Stimulated activated CD4-positive, alpha-beta T cell treated with anti-CD3 and anti-CD28 coated beads, TNF-alpha, amount 100 ng/mL, for 1 hour (primary cell): ENCODE data around the gene ORC2.
A peak's percentile ranks its signal among the peaks of the same experiment; 100 is the strongest.
"Not testable (repeated sequence)": the region's sequence is repeated elsewhere in the genome, so short reads cannot be mapped to it uniquely, and the experiment has no call there.

Source experiments
- DNase-seq, 3 donors: peaks; one replicate each; pipeline ENCODE4 v3.0.0-alpha.2; 2020; ENCODE audit warnings: low read depth in 3 of 3, low spot score in 1 of 3

Gene ORC2

DNA sequence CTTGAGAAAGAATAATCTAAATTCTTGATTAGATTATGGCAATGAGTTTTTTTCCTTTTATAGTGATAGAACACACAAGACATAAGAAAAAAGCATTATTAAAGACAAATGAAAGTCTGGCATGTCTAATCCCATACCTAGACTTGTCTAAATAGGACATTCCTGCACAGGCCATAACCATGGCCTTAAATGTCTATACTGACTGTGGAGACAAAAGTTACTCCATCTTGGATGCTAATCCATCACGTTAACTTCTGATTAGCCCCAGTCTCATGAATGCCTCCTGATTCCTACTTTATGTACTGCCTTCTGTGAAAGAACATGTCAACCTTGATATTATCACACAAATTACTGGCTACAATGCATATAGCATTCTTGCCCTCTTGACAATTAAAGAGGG, 23.6 kb downstream of the ORC2 start:
- DNase-seq = no peak

DNA sequence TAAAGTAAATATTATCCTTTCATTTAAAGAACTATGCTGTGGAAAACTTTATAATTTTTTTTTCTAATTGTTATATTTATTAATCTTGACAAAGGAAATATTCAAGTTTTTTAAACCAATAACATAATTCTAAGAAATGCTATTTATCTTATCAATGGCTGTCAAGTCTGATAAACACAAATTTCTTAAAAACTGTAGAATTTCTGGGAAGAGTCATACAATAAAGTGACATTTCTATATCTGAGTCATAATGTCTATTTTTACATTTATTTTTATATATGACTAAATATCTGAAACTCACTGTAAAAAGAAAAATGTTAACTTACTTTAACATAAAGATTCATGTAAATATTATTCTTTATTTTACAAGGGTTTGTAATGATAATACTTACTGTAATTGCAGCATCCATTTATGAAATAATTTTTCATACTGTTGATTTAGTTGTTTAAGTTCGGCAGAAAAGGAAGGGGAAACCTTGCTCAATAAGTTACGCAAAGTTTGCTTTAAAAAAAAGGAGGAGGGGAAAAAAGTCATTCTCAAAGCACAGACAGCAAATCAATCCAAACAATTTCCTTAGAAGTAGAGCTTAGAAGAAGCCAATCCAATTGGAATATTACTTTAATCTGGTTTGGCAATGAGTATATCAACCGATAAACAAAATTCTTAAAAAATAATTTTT, 32.4 kb downstream of the ORC2 start:
- DNase-seq = no peak

DNA sequence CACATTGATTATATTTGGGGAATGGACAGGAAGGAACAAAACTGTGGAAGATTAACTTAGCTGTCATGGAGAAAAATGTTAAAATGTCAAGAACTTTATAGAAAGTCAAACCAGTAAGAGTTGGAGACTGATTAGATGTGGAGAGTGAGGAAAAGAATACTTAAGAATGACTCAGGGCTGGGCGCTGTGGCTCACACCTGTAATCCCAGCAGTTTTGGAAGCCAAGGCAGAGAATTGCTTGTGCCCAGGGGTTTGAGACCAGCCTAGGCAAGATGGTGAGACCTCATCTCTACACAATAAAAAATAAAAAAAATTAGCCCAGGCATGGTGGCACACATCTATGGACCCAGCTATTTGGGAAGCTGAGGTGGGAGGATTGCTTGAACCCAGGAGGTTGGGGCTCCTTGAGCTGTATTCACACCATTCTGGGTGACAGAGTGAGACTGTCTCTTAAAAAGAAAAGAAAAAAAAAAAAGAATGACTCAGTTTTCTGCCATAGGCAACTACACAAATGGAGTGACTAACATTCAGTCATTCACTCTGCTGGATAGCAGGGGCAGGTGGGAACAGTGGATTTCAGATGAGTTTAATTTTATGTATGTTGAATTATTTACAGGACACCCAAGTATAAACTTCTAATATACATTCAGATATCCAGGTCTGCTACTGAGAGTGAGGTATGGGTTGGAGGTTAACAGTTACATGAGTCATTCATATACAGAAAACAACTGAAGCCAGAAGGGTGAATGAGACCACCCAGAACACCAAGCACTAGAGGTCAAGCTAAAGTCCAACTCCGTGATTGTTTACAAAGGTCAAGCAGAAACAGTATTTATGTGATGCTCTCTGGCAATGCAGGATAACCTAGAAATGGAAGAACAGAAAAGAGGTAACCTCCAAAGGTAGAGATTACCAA, 33.9 kb downstream of the ORC2 start:
- DNase-seq = no peak

DNA sequence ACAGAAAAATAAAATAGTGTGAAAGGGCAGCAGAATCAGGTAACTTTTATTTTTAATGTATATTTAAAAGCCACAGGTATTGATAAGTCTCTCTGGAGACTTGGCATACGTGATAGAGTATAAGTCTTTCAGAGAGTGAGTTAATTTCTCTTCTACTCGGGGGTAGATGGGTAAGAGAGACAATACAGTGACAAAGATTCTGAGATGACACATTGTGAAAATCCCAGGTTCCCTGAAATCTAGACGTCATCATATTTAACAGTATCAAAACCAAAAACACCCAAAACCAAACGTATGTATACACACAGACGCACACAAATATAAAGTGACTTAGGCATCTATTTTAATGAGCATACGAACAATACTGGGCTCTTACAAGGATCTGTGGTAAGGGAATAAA, 41.0 kb downstream of the ORC2 start:
- no peak for DNase-seq

DNA sequence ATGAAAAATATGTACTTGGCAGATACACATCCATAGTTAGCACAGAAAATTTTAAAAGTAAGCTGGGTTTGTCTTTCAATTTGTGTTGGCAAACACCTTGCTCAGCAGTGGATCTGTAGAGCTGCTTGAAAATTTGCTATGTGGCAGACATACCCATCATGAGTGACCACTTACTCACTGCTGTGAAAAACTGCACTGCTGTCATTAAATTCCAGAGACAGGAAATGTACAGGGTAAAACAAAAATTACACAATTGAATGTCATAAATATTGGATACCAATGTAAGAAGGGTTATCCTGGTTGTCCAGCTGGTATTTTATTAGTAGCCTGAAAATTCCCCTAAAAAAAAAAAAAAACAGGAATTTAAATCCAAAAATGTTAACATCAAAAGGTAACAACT, 49.8 kb downstream of the ORC2 start:
- no peak for DNase-seq

DNA sequence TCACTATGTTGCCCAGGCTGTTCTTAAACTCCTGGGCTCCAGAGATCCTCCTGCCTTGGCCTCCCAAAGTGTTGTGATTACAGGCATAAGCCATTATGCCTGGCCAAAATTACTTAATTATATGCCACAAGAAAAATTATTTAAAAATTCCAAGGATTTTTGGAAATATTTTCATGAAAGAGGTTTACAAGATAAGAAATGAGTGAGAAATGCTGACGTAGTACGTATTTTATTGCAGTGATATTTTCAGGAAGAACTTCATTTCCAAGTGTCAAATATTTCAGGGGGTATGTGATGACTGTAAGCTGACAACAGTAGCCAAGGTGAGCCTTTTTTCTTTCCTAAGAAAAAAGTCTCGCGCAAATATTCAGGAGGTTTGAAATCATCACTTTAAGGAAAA, 53.5 kb downstream of the ORC2 start:
- no peak for DNase-seq

DNA sequence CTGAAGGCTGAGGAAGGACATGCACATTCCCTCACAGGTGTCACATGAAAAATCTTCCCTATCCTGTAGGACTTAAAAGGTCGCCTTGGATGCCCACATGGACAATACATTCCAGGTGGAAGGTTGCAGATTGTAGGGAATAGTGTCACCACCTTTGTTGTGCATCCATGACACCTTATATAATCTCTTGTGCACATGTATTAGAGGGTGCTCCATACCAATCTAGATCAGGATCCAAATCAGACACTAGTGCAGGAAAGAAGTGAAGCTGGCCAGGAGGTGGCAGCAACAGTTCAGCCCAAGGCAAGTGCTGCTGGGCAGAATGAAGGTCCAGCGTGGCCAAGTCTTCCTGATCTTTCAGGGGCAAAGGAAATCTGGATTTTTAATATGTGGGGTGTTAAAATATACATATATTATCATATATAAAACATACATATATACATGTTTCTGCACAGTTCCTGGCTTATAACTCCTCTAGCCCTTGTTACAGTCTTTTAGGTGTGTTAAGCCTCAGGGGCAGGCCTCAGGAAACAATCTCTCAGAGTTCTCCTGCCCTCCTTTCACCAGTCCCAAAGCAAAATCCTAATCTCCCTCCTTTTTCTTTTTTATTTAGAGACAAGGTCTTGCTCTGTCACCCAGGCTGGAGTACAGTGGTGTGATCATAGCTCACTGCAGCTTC, 57.7 kb downstream of the ORC2 start:
- peak in 1 of 3 donors; percentile 29 for DNase-seq

DNA sequence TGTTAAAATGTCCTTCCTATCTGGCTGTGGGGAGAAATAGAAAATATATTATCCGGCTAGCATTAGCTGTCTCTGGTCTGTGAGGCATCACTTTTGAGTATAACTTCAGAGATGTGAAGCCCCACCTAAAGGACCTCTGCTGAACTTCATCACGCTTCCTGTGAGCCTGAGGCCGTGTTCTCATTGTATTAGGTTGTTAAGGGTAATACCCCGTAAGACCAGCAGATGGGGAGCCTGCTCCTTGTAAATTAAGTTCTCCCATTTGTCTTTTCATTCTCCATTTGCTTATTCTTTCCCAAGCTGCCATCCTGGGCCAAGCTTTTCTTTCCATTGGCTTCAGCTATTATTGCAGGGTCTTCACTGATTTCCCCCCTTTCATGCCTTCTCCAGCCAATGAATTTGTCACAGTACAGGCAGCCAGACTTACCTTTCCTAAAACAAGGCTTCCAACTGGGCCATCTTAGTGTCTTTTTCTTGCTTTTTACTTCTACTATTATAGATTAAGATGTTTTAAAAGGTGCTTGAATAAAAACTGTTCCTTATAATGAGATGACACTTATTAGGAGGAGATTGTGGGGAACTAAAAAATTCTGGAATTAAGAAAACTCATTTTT, 61.9 kb downstream of the ORC2 start:
- peak; percentile 13 to 40 (median 39) for DNase-seq

DNA sequence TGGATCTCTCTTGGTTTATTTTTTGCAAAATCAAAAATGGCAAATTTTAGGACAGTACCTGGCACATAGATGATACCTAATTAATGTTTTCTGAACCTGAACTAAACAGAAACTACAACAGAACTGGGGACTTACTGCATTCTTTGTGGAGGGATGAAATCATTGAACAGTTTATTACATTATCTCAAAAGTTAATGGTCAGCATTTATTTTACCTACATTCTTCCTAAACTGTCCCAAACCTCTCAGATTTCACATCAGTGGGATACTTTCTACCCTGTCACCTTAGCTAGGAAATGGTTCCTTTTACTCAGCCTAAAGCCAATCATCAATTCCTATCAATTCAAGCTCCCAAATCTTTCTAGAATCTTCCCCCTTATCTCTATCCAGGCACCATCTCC, 64.0 kb downstream of the ORC2 start:
- no peak for DNase-seq

DNA sequence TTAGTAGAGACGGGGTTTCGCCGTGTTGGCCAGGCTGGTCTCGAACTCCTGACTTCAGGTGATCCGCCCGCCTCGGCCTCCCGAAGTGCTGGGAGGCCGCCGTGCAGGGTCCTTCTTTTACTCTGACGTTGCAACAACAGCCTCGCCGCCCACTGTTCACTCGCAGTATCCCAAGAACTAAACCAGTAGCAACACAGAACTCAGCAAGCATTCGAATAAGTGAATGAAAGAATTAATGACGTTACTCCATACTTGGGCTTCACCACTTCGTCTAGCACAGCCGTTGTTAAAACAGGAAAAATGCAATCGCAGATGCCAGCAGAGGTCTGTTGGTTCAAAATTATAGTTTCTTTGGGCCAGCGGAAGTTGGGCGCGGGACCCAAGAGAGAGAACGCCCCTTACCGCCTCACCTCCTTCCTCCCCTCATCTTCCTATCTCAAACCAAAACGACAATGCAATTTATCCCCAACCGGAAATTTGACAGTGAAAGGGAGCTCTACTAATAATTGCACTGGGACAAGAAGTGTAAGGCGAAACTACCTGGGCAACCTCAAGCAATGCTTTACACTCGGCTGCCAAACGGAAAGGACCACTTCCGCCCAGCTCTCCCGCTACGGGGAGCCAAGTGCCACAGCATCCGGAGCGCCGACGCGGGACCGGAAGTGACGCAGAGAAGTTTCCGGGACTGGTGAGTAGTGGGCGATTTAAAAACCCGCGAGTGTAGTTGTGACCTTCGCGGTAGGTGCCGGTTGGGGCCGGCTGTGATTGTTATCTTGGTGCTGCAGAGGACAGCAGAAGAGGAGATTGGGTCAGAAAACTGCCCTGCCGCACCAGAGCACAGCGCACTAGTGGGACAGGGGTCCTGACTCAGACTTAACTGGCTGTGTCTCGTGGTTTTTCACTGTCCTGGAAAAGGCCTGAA, 74.5 kb downstream of the ORC2 start, which contains the start of the genes NIF3L1 and PPIL3:
NIF3L1 (plus strand) TSS at position 668 of the 922 bp plus-strand sequence. CDS start 2,573 bp downstream, outside the sequence.
PPIL3 (minus strand) TSS at position 374 of the 922 bp plus-strand sequence. CDS start 1,462 bp downstream, outside the sequence.
- peak; percentile 88 to 89 (median 88) for DNase-seq

DNA sequence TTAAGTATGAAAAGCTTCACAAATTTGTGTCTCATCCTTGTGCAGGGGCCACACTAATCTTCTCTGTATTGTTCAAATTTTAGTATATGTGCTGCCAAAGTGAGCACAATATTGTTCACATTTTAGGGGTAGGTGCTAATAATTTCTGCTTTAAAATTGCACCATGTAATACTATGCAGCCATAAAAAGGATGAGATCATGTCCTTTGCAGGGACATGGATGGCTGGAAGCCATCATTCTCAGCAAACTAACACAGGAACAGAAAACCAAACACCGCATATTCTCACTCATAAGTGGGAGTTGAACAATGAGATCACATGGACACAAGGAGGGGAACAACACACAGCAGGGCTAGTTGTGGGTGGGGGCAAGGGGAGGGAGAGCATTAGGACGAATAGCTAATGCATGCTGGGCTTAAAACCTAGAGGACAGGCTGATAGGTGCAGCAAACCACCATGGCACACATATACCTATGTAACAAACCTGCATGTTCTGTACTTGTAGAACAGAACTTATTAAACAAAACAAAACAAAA, 81.7 kb downstream of the ORC2 start:
- not testable (repeated sequence) for DNase-seq

DNA sequence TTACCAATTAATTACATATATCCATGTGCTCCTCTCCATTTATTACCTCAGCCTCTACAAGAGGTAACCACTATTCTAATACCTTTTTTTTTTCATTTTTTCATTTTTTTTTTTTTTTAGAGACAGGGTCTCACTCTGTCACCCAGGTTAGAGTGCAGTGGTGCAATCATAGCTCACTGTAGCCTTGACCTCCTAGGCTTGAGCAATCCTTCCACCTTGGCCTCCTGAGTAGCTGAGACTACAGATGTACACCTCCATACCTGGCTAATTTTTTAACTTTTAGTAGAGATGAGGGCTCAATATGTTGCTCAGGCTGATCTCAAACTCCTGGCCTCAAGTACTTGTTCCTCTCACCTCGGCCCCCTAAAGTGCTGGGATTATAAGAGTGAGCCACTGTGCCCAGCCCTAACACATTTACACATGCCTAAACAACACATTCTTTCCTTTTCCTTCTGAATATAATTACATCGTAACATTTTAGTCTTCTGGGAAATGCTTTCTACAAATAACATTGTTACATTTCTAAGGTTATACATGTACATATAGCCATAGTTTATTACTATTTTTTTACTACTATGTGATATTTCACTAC, 85.1 kb downstream of the ORC2 start:
- no peak for DNase-seq

DNA sequence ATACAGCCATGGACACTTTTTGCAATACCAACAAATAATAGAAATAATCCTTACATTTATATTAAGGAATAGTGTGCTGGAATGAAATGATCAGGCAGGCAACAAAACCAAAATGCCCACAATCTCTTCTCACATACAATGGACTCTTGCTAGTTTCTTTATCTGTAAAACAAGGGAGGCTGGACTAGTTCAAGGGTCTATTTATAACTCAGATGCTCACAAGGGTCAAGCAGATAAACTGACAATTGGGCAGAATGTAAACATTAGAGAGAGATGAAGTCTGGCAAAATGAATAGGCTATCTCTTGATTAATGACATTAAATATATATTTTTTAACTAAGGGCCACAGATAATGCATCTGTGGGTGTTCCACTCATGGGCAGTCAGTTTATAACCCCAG, 86.0 kb downstream of the ORC2 start:
- no peak for DNase-seq

DNA sequence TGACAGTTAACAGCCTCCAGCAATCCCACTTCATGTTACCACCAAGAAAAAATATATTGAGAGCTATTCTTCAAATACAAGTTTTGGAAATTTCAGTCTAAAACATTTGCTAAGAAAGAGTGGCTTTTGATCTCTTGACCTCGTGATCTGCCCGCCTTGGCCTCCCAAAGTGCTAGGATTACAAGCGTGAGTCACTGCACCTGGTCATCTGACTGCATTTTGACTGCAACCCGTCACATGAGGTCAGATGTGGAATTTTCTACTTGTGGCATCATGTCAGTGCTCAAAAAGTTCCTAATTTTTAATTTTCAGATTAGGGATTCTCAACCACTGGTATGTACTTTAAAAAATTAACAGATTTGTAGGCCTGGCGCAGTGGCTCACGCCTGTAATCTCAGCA, 89.9 kb downstream of the ORC2 start:
- no peak for DNase-seq

DNA sequence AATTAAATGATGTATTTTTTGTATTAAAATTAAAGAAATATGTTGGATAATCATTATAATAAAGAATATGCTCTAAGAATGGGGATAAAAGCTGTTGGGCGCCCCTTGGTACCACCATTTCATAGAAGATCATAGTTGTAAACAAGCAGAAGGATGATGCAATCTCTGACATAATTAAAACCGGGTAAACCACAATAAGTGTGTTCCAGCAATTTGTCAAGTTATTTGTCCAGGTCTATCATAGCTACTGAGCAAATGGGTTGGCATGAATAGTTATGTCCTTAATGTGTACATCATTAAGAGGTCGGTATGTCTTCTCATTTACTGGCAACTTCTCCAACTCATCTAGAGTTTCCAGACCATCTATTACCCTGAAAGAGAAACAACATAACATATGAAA, 92.3 kb downstream of the ORC2 start:
- DNase-seq = no peak

DNA sequence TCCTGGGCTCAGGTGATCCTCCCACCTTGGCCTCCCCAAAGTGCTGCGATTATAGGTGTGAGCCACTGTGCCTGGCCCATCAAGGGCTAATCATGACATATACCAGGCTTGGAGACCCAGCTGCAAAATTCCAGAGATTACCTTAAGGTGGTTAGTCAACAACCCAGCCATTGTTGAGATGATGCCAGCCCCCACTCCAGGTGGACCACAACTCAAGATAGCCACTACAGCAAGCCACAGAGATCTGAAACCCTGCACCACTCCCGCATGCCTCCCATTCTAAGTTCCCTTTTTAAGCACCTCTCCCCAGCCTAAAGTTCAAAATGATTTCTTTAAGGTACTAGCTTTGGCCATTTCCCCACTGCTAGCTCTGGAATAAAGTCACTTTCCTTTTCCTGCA, 94.4 kb downstream of the ORC2 start:
- DNase-seq = no peak

DNA sequence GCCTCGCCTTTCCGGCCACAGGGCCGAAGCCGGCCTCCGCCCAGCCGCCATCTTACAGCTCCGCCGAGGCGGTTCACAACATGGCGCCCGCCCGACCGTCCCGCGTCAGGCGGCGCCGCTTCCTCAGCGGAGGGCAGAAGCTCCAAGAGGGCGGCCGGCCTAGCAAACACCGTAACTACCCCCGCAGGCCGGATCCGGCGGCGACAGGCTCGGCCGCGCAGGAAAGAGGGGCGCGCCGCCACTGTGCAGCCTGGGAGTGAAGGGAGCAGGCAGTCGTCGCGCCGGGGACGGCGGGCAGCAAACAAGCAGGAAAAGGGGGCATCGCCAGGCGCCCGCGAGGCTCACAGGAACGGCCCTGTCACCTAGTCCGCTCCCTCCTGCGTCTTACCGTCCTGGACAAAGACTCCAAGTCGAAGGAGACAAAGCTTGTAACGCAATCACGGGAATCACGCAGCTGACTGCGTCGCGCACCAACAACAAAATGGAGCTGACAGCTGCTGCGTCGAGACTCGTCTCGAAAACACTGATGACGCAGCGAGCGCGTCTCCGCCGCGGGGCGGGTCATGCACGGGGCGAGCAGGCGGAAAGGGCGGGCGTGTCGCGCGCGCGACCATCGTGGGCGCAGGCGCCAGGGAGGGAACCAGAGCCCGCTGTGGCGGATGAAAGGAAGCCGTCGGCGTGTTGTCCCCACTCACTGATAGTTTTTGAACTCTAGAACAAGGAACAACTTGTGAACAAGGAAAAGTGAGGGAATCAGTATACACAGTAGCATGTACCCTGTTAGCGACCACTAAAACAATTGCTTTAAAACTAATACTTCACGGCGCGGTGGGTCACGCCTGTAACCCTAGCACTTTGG, 99.1 kb downstream of the ORC2 start, which contains the start of gene CLK1:
CLK1 (minus strand) TSS at position 483 of the 859 bp plus-strand sequence. CDS start 2,796 bp downstream, outside the sequence.
- peak; percentile 83 to 92 (median 90) for DNase-seq

DNA sequence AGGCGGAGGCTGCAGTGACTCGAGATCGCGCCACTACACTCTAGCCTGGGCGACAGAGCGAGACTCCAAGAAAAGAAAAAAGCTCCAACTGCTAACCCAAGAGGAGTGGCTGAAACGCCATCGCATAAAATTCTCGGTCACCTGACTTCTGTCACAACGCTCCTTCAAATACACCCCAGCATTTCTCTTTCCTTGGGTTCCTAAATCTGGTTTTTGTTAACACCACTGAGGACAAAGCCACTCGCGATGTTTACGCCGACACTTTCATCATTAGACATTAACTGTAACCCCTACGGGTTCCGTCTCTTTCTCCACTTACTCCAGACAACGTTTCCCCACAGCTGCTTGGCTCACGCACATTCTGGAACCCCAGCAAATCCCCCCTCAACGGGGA, 99.7 kb downstream of the ORC2 start:
- DNase-seq = no peak
